Mononuclear cell (primary cell): ENCODE data around the gene GMDS. TPM values are rescaled to one million over a fixed set of nuclear protein-coding genes. Genes with fewer than 3 reads are reported as not detected.
A peak's percentile ranks its signal among the peaks of the same experiment; 100 is the strongest.

Experiments used
- H3K27me3 ChIP-seq: 2 replicates; pipeline ENCODE4 v1.6.0; 2011; ENCODE audit warnings: low read length, control low read depth; ENCODE audit not compliant: insufficient read depth
- H3K4me1 ChIP-seq: 2 replicates; pipeline ENCODE4 v1.5.1; 2011; ENCODE audit warnings: mild to moderate bottlenecking, low read length, control low read depth; ENCODE audit not compliant: insufficient read depth
- H3K4me3 ChIP-seq: 2 replicates; pipeline ENCODE4 v1.5.1; 2011; ENCODE audit warnings: mild to moderate bottlenecking, low read length, moderate library complexity
- H3K9me3 ChIP-seq: 2 replicates; pipeline ENCODE4 v1.5.1; 2011; ENCODE audit warnings: low read depth, mild to moderate bottlenecking, control low read depth, low read length
- total RNA-seq: library from RNA; depleted of rRNA; stranded (reverse); fragments of >200 nt; gene quantifications from one replicate; pipeline ENCODE4 v1.2.3, GENCODE V29; 2012

GMDS gene
- total RNA-seq, 1 donor, result 10.6 TPM

DNA sequence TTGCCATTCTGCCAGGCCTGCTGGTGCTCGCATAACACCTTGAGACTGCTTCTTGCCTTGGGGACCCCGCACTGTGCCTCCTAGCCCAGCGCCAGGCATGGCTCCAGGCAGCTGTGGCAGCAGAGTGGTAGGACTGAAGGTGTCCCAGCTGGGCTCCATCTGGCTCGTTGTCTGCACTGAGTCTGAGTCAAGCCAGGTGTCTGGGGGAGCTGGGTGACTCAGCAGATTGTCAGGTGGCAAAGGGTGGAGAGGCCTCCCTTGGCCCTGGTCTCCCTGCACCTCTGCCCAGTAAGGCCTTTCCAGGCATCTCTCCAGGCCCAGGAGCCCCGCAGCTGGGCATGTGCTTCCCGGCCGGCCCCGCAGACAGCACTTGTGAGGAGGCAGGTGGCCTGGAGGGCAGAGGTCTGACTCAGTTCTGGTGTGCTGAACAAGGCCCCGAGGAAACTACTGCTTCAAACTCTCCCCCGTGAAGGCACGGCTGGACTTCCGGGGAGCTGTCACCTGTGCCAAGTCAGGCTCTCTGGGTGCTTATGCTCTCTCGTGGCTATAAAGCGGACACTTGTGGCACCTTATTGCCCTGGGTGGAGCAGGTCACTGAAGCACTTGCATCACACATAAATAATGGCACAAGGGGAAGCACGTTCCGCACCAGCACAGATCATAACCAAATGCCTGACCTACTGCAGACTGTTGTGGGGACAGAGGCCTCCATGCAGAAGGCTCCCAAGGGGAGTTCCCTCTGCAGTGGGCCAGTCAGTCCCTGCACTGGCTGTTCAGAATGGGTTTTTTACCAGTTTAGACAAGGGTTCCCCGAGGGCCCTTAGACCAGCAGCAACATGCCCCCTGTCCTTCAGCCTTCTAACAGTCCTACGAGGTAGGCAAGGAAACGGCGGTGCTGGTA is 608.2 kb downstream of the GMDS start:
- Histone ChIP-seq H3K4me1 (no peaks in the 10 kb centered on the region), H3K27me3 (no peaks in the 10 kb centered on the region), H3K9me3 (no peaks in the 10 kb centered on the region), H3K4me3 (no peak overlapping the region)

DNA sequence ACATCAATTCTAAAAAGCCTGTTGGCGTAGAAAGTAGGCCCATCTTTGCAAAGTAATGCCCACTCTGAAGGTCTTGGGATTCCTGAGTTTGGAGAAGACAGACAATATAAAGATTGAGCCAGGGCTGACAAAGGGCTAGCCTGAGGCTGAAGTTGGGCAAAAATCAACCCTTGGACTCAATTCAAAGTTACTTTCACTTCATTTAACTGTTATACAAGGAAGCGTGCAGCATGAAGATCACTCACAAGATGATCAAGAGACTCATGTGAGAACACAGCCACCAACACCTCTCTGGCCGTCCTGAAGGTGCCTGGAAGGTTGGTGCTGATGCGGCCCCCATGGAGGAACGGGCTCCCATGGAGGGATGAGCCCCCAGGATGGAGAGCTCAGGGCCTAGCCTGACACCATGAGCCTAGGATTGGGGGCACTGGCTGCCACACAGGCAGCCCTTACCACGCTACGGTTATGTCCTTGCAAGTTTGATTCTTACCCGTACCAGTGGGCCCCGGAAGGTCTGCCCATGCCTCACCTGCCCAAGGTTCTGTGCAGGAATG is 609.1 kb downstream of the GMDS start:
- Histone ChIP-seq H3K4me3 (no peak overlapping the region), H3K4me1 (no peaks in the 10 kb centered on the region), H3K27me3 (no peaks in the 10 kb centered on the region), H3K9me3 (no peaks in the 10 kb centered on the region)

DNA sequence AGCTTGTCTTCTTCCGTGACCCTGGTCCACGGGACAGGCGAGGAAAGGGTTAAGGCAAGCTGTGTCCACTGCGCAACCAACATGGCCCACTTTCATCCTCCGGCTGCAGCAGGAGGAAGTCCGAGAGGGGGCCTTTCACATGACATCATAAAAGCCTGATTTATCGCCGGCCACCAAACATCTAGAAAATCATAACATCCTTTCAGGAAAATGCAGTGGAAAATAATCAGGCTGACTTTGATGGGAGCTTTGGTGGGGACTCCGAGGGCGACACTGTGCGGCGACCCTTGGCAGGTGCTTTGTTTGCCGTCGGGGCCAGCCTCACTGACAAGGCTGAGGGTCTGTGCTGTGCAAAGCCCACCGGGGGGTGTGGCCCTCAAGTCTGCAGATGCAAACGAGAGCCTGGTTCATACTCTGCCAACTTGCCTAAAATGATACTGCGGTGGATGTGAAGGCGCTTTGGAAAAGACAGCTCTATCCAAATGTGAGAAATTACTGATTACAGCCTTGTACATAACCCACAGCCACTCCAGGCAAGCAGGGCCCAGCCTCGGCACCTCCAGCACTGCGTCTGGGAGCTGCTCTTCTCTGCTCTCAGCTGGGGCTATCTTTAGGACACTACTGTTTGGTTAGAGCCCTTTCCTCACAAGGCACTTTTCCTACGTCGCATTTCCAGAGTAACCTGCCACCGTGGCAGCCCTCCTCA is 609.9 kb downstream of the GMDS start:
- no peaks in the 10 kb centered on the region for H3K4me1 ChIP-seq
- H3K9me3 ChIP-seq, result no peaks in the 10 kb centered on the region
- no peak overlapping the region for H3K4me3 ChIP-seq
- H3K27me3 ChIP-seq, result no peaks in the 10 kb centered on the region

DNA sequence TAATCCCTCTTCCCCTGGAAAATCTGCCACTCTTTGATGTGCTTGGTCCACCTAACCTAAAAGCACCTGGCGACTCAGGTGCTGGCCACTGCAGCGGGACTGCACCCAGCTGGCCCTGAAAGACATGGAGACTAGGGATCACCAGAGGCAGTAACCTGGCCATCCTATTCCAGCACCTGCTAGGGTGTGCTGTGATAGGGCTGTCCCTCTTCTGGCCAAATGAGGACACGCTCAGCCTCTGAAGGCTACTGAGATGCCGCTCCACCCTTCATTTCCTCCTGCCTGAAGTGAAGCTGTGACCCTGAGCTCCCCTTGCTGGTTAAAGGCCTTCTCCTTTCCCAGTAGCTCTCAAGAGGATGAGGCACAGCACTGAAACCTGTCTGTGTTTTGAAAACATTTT is 611.3 kb downstream of the GMDS start:
- Histone ChIP-seq H3K9me3 (no peaks in the 10 kb centered on the region), H3K4me1 (no peaks in the 10 kb centered on the region), H3K4me3 (no peak overlapping the region), H3K27me3 (no peaks in the 10 kb centered on the region)

DNA sequence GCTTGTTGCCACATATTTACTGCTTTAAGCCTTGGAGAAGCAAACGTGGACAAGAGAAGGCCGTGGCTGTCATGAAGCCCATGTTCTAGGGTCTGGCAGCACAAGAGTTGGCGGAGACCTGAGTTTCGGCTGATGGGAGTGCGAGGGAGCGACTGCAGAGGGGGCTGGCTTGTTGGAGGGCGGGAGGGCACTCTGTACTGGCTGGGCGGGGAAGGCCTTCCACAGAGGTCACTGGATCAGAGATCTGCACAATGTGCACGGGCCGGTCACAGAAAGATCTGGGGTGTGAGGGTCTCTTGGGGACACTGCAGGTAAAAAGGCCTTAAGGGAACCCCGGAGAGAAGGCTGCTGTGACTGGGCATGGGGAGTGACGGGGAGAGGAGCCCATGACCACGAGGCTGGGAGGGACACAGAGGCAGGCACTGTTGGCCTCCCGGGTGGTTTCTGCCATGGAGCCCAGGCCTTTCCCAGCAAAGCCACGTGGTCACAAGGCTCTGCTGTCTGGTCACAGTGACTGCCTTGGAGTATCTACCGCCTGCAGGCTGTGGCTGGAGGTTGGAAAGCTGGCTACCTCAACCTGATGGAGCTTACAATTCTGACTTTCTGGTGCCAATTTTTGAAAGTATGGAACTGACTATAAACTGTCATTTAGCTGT is 611.9 kb downstream of the GMDS start:
- H3K27me3 ChIP-seq, result peaks cover 4% of the 10 kb centered on the region
- no peaks in the 10 kb centered on the region for H3K9me3 ChIP-seq

DNA sequence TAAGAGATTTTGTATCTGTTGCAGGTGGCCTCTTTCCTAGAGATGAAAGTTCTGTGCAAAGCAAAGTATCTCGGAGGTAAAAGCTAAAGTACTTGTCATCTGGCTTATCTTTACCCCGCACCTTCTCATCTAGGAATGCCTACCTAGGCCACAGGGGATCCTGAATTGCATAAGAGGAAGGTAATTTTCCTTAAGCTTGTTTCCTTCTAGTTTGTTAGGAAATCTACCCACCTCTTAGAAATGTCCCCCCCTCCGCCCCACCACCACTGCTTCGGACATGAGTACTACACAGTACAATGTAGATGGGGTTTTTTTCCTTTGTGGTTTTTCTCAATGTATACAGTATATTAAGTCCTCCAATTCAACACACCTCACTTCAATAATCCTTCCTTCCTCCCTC is 614.2 kb downstream of the GMDS start:
- Histone ChIP-seq H3K4me3 (no peak overlapping the region), H3K4me1 (no peaks in the 10 kb centered on the region), H3K27me3 (peaks cover 25% of the 10 kb centered on the region), H3K9me3 (no peaks in the 10 kb centered on the region)

More for the DNA sequence above, 611.9 kb downstream of the GMDS start:
- H3K4me1 ChIP-seq, result no peaks in the 10 kb centered on the region
- no peak overlapping the region for H3K4me3 ChIP-seq

DNA sequence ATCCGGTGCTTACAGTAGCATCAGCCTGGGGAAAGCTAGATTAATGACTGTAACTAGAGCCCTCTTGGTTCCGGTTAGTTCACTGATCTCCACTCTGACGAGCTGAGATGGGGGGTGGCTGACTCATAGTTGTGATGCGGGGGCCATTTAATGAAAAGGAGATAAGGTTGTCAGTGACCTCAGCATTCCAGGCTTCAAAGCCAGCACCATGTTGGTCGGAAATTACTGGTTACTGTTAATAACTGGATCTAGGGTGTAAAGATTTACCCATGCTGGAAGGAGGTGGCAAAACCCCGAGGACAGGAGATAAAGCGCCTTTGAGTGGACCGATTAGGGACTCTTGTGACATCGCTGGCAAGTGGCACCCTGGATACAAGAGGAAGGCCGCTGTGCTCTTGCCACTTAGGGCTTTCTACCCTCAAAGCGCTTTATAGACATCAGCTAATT is 614.6 kb downstream of the GMDS start:
- H3K4me1 ChIP-seq, result peaks cover 2% of the 10 kb centered on the region
- H3K9me3 ChIP-seq, result no peaks in the 10 kb centered on the region
- H3K27me3 ChIP-seq, result peaks cover 30% of the 10 kb centered on the region
- no peak overlapping the region for H3K4me3 ChIP-seq

DNA sequence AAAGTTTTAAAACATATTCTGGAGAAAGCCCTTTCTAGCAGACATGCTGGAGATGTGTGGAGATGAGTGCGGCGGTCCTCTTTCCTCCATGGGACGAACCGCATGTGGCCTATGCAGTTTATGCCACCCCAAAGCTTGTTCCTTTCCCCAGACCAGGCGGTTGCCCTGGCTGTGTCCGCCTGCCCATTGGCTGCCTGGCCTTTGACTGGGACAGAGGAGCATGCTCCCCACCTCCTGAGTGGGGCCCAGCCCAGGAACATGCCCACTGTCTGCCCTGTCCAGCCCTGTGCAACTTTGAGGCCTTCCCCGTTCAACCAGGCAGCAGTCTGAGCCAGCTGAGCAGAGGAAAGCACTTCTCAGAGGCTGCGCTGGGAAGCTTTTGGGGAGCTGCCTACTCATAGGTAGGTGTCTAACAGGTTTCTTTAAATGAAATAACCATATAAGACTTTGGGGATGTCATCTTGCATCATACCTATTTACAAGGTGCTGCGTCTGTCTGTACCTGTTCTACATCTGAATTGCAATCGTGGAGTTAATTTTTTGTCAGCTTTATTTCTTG is 615.1 kb downstream of the GMDS start:
- H3K9me3 ChIP-seq, result no peaks in the 10 kb centered on the region
- peaks cover 7% of the 10 kb centered on the region for H3K4me1 ChIP-seq
- peaks cover 35% of the 10 kb centered on the region for H3K27me3 ChIP-seq
- H3K4me3 ChIP-seq, result no peak overlapping the region

DNA sequence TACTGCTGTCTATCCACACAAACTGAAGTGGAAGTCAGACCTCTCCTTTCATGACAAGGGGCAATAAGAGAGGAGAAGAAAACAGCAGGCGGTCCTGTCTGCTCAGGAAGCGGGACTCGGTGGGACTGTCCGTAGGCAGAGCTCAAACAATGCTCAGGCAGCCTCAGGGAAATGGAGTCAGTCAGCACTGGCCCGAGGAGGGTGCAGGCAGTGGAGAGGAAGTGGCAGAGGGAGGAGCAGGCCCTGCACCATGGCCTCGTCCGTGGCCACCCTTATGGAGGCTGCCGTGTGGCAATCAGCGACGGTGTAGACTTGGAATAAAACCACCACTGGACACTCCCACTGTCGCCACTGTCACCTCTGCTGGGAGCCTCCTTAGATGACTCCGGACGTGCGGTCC is 616.1 kb downstream of the GMDS start:
- Histone ChIP-seq H3K27me3 (peaks cover 44% of the 10 kb centered on the region), H3K9me3 (no peaks in the 10 kb centered on the region), H3K4me3 (no peak overlapping the region), H3K4me1 (peaks cover 17% of the 10 kb centered on the region)

DNA sequence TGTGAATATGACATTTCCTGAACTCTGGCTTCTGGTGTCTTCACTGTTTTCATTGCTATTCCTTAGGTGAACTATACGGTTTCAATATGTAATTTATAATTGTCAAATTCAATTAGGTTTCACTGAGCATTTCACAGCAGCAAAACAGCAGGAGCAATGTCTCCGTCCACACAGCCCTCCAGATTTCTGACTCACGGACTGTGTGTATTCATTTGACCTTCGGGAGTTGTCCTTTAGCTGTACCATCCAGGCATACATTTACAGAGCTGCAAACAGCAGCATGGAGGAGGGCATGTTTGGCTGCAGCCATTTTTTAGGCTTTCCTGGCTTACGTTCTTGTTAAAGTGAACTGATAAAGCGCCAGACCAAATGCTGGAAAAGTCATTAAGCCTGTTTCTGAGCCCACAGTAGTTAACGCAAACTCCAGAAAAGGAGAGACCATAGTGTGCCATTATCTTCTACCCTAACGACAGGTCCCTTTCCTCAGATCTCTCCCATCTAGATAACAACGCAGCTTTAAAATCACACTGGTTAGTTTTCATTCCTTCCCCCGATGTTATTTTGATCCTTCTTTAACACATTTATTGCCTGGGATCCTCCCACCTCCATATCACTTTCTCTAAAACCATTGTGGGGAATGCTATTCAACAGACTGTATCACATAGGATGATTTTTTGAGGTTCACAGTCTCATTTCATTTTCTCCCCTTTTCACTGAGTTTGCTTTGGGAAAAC is 617.4 kb downstream of the GMDS start:
- Histone ChIP-seq H3K4me3 (no peak overlapping the region), H3K4me1 (peaks cover 21% of the 10 kb centered on the region), H3K9me3 (no peaks in the 10 kb centered on the region), H3K27me3 (peaks cover 58% of the 10 kb centered on the region)

DNA sequence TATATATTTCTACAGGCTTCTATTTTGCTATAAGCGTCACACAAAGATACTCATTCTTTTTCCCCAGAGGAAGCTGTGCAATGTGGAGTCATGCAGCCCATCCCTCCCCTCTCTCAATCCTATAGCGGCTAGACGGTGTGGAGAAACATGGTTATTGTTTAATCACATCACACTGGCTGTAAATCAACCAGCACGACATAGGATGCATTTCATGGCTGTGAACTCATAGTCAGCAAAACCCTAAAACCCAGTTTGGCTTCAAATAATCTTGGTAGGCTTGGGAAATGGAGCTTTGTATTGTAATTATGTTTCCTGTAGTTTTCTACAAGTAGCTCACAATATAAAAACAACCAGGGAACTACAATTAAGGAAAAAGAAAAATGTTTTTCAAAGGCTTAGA is 618.9 kb downstream of the GMDS start:
- no peak overlapping the region for H3K4me3 ChIP-seq
- H3K9me3 ChIP-seq, result no peaks in the 10 kb centered on the region
- peaks cover 68% of the 10 kb centered on the region for H3K27me3 ChIP-seq

DNA sequence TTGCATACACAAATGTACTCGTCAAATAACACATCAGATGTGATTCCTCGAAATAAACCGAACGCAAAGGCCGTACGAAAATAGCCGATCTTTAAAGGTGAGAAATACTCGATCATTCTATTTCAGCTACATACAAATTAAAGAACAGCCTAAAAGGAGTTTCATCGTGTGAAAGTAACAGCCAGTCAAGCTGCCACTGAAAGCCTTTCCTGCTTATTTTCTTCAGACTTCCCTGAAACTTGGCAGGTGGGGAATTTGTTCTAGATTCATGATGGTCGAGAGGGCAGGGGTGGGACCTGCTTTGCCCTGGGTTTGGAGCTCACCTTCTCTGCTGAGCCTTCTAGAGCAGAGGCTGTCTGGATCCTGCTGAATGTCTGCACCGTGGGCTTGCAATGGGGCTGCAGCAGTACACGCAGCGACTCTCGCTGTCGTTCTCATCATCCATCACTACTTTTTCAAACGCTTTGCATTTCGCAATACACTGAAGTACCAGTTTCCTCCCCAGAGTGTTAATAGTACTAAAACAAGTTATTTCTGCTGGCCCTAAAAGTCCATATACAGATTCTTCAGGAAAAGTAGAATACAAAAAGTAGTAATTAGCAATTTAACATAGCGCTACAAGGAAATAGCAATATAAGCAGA is 619.5 kb downstream of the GMDS start:
- Histone ChIP-seq H3K27me3 (peaks cover 74% of the 10 kb centered on the region), H3K4me3 (no peak overlapping the region), H3K4me1 (peaks cover 21% of the 10 kb centered on the region), H3K9me3 (no peaks in the 10 kb centered on the region)

More for the DNA sequence above, 618.9 kb downstream of the GMDS start:
- H3K4me1 ChIP-seq, result peaks cover 21% of the 10 kb centered on the region

DNA sequence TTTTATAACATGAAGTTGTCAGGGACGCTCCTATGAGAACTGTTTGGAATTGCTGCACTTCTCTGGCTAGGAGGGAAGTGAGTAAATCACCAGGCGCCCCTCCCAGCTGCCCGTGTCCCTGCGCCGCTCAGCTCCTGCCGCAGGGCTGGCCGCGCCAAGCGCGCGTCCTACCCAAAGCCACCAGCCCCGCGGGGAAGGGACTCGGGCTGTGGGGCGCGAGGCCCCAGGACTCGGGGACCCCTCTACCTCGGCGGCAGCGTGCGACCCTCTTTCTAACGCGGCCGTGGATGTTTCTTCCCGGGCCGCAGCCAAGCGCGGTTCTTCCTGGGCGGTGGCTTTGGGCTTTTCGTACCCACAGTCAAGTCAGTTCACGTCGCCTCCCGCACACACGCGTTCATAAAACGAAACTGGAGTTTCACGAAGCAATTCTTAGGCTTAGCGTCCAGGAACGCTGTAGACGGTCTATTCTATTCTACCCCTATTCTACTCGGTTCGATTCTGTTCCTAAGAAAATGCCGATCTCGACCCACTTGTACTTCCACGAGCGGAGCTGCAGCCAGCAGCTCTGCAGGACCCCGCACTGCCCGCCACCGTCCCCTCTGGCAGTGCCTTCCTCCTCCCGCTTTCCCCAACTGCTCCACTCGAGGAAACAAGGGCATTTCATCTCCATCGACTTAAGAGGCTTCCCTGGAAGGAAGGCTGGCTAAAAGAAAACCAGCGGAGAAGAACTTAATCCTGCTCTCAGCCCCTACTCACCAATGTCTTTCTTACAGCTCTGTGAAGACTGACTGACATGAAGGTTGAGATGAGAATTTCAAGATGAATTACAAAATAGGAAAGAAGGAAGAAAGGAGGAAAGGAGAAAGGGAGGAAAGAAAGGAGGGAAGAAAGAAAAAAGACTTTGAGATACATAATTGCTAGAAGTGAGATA is 620.3 kb downstream of the GMDS start:
- Histone ChIP-seq H3K27me3 (peaks cover 82% of the 10 kb centered on the region), H3K4me1 (peaks cover 24% of the 10 kb centered on the region), H3K4me3 (peak overlapping the region; percentile 2), H3K9me3 (no peaks in the 10 kb centered on the region)
